ENCODE measurements around the gene SH3GL3. TPM values are rescaled to one million over a fixed set of nuclear protein-coding genes. Genes with fewer than 3 reads are reported as not detected.

Gene SH3GL3
- total RNA-seq, 4 donors from 2014 or later = 0.40 TPM; not detected in 3

GRCh38 chr15:83445643-83446042, 1.5 kb upstream of the SH3GL3 start:
- peak; percentile 14 to 20 for DNase-seq
- no peak overlapping the region for H3K4me3 ChIP-seq (replicated peaks in 1 of 3)
- intact Hi-C loops (cut with DNase I) = no loop called here
- peaks cover 7 to 11% of the 10 kb centered on the region in 2 donors for H3K4me1 ChIP-seq
- TF ChIP-seq CTCF (IDR thresholded peaks at IDR 0.05) (no peak), POLR2A (IDR thresholded peaks at IDR 0.05) (no peak)
- H3K27ac ChIP-seq = no peak overlapping the region
- H3K27me3 ChIP-seq = peaks cover 5% of the 10 kb centered on the region
- H3K36me3 ChIP-seq = no peaks in the 10 kb centered on the region
- H3K9me3 ChIP-seq = no peaks in the 10 kb centered on the region
- WGBS, 2 donors = 23 to 26% methylated on average over 5 of the region's 5 CpGs

GRCh38 chr15:83446417-83446816, 724 bp upstream of the SH3GL3 start:
- no peak overlapping the region for H3K4me3 ChIP-seq (replicated peaks in 1 of 3)
- WGBS, 2 donors = 66 to 79% methylated on average over 10 of the region's 14 CpGs
- H3K27ac ChIP-seq = no peak overlapping the region
- peaks cover 5% of the 10 kb centered on the region for H3K27me3 ChIP-seq
- H3K36me3 ChIP-seq = no peaks in the 10 kb centered on the region
- no peak for DNase-seq
- intact Hi-C loops (cut with DNase I) = no loop called here
- peaks cover 7 to 11% of the 10 kb centered on the region in 2 donors for H3K4me1 ChIP-seq
- TF ChIP-seq CTCF (IDR thresholded peaks at IDR 0.05) (no peak), POLR2A (IDR thresholded peaks at IDR 0.05) (no peak)
- no peaks in the 10 kb centered on the region for H3K9me3 ChIP-seq

- no peak overlapping the region for H3K4me3 ChIP-seq (replicated peaks in 1 of 3)
- H3K4me1 ChIP-seq = peaks cover 7 to 11% of the 10 kb centered on the region in 2 donors
- no peak for DNase-seq
- TF ChIP-seq POLR2A (IDR thresholded peaks at IDR 0.05) (no peak), CTCF (IDR thresholded peaks at IDR 0.05) (no peak)
- H3K27ac ChIP-seq = no peak overlapping the region
- peaks cover 5% of the 10 kb centered on the region for H3K27me3 ChIP-seq
- no peaks in the 10 kb centered on the region for H3K36me3 ChIP-seq
- 48 to 51% methylated on average over 3 of the region's 3 CpGs for WGBS, 2 donors
- H3K9me3 ChIP-seq = no peaks in the 10 kb centered on the region
- intact Hi-C loops (cut with DNase I) = no loop called here
Observed at GRCh38 chr15:83449250-83449671, 2.1 kb downstream of the SH3GL3 start.

GRCh38 chr15:83449937-83450506, 2.9 kb downstream of the SH3GL3 start:
- Histone ChIP-seq H3K4me3 (replicated peaks in 1 of 3) (no peak overlapping the region), H3K27ac (no peak overlapping the region), H3K27me3 (peaks cover 5% of the 10 kb centered on the region), H3K9me3 (no peaks in the 10 kb centered on the region), H3K36me3 (no peaks in the 10 kb centered on the region), H3K4me1 (peaks cover 7 to 11% of the 10 kb centered on the region in 2 donors)
- TF ChIP-seq POLR2A (IDR thresholded peaks at IDR 0.05) = no peak
- no peak for TF ChIP-seq CTCF (IDR thresholded peaks at IDR 0.05)
- no peak for DNase-seq
- intact Hi-C loops (cut with DNase I) = no loop called here
- 84 to 87% methylated on average over 3 of the region's 3 CpGs for WGBS, 2 donors

- WGBS, 2 donors = 73 to 83% methylated on average over 1 of the region's 1 CpG
- no peaks in the 10 kb centered on the region for H3K36me3 ChIP-seq
- no peaks in the 10 kb centered on the region for H3K4me1 ChIP-seq
- no peak for DNase-seq
- no peak overlapping the region for H3K27ac ChIP-seq
- intact Hi-C loops (cut with DNase I) = no loop called here
- H3K27me3 ChIP-seq = no peaks in the 10 kb centered on the region
- TF ChIP-seq CTCF (IDR thresholded peaks at IDR 0.05) (no peak), POLR2A (IDR thresholded peaks at IDR 0.05) (no peak)
- H3K9me3 ChIP-seq = no peaks in the 10 kb centered on the region
- H3K4me3 ChIP-seq (replicated peaks in 1 of 3) = no peak overlapping the region
Observed at GRCh38 chr15:83457149-83457548, 10.0 kb downstream of the SH3GL3 start.
